HTERT RPE-1 (cell line): ENCODE results near the gene PCDHGA8.
"Not testable (repeated sequence)": the region's sequence is repeated elsewhere in the genome, so short reads cannot be mapped to it uniquely, and the experiment has no call there.

ENCODE experiments used
- in situ Hi-C: fragments of 300-500 bp; cut with MboI; formaldehyde crosslinking; loops from 4 replicates; pipeline ENCODE4 v1.14.3; 2020; ENCODE audit warnings: low sequenced_read_pairs

PCDHGA8 gene

DNA sequence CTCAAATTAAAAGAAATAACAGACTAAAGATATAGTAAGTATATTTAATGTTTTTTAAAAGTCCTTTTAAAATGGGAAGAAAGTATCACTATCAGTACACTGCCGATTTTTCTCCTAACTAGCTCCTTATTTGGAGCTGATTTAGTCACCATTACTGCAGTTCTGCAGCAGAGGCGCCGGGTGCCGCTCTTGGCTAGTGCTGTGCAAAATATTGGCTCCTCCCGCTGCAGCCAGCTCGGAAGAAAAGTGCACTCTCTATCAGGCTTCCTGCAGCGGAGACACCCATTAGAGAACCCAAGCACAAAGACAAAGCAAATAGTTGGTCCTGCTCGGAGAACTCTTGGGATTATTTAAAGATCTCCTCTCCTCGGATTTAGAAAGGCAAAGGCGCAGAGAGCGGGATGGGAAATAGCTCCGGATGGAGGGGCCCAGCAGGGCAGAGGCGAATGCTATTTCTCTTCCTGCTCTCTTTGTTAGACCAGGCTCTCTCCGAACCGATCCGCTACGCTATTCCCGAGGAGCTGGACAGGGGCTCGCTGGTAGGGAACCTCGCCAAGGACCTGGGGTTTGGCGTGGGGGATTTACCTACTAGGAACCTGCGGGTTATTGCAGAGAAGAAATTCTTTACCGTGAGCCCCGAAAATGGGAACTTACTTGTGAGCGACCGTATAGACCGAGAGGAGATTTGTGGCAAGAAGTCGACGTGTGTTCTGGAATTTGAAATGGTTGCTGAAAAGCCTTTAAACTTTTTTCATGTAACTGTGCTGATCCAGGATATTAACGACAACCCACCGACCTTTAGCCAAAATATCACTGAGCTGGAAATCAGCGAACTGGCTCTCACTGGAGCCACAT is 22.2 kb upstream of the PCDHGA8 start, which contains the start of gene PCDHGB3:
Gene PCDHGB3, plus strand, starts transcription at position 249 of the 855 bp plus-strand sequence. Its CDS starts 153 bp downstream, at position 402.
- in situ Hi-C loops, result no loop called here

DNA sequence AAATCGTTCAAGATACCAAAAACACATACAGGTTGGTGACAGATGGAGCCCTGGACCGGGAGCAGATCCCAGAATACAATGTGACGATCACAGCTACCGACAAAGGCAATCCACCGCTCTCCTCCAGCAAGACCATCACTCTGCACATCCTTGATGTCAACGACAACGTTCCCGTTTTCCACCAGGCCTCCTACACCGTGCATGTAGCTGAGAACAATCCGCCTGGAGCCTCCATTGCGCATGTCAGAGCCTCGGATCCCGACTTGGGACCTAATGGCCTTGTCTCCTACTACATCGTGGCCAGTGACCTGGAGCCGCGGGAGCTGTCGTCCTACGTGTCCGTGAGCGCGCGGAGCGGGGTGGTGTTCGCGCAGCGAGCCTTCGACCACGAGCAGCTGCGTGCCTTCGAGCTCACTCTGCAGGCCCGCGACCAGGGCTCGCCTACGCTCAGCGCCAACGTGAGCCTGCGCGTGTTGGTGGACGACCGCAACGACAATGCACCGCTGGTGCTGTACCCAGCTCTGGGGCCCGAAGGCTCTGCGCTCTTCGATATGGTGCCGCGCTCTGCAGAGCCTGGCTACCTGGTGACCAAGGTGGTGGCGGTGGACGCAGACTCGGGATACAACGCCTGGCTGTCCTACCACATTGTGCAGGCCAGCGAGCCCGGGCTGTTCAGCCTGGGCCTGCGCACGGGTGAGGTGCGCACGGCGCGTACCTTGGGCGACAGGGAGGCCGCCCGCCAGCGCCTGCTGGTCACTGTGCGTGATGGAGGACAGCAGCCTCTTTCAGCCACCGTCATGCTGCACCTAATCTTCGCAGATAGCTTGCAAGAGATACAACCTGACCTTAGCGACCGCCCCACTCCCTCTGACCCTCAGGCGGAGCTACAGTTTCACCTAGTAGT is 20.6 kb upstream of the PCDHGA8 start:
- in situ Hi-C loops, result no loop called here

DNA sequence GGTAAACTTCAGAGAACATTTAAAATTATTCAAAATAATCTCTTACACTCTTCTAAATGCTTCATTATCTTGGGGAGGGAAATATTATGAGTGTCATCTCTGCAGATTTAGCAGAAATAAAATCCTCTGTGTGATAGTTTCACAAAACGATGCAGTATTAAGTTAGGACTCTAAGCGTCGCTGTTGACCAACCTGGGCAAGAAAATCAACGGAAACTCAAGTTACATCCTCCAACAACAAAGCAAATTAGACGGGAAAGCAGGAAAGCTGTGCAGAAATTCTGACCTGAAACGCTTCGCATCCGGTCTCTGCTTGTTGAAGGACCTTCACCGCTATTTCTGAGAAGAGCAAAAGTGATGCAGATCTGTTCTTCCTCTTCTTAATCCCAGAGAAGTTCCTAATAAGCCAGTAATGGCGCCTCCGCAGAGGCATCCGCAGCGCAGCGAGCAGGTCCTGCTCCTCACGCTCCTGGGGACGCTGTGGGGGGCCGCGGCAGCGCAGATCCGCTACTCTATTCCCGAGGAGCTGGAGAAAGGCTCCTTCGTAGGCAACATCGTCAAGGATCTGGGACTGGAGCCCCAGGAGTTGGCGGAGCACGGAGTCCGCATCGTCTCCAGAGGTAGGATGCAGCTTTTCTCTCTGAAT is 18.6 kb upstream of the PCDHGA8 start, which contains the start of gene PCDHGA6:
Gene PCDHGA6, plus strand, starts transcription at position 219 of the 645 bp plus-strand sequence. Its CDS starts 193 bp downstream, at position 412.
- in situ Hi-C loops, result no loop called here

DNA sequence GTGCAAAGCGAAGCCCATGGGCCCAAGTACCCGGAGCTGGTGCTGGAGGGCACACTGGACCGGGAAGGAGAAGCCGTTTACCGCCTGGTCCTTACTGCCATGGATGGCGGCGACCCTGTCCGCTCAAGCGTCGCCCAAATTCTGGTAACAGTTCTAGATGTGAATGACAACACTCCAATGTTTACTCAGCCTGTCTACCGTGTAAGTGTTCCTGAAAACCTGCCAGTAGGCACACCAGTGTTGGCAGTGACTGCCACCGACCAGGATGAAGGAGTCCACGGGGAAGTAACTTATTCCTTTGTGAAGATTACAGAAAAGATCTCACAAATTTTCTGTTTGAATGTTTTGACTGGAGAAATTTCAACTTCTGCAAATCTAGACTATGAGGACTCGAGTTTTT is 17.8 kb upstream of the PCDHGA8 start:
- in situ Hi-C loops, result no loop called here

DNA sequence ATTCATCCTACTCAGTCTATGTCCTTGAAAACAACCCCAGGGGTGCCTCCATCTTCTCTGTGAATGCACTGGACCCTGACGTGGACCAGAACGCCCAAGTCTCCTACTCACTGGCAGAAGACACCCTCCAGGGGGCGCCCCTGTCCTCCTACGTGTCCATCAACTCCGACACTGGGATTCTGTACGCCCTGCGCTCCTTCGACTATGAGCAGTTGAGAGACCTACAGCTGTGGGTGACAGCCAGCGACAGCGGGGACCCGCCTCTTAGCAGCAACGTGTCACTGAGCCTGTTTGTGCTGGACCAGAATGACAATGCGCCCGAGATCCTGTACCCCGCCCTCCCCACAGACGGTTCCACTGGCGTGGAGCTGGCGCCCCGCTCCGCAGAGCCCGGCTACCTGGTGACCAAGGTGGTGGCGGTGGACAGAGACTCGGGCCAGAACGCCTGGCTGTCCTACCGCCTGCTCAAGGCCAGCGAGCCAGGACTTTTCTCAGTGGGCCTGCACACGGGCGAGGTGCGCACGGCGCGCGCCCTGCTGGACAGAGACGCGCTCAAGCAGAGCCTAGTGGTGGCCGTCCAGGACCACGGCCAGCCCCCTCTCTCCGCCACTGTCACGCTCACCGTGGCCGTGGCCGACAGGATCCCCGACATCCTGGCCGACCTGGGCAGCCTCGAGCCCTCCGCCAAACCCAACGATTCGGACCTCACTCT is 16.8 kb upstream of the PCDHGA8 start:
- in situ Hi-C loops, result not testable (repeated sequence)

GRCh38 chr5:141382469-141383294 is 9.8 kb upstream of the PCDHGA8 start, which contains the start of gene PCDHGA7:
Gene PCDHGA7 (plus strand): TSS chr5:141382742. CDS start chr5:141382900, 158 bp downstream.
- in situ Hi-C loops, result no loop called here

GRCh38 chr5:141383345-141383744 is 9.1 kb upstream of the PCDHGA8 start:
- in situ Hi-C loops, result no loop called here

- in situ Hi-C loops, result no loop called here
Measured at GRCh38 chr5:141384471-141385267, 7.8 kb upstream of the PCDHGA8 start.

DNA sequence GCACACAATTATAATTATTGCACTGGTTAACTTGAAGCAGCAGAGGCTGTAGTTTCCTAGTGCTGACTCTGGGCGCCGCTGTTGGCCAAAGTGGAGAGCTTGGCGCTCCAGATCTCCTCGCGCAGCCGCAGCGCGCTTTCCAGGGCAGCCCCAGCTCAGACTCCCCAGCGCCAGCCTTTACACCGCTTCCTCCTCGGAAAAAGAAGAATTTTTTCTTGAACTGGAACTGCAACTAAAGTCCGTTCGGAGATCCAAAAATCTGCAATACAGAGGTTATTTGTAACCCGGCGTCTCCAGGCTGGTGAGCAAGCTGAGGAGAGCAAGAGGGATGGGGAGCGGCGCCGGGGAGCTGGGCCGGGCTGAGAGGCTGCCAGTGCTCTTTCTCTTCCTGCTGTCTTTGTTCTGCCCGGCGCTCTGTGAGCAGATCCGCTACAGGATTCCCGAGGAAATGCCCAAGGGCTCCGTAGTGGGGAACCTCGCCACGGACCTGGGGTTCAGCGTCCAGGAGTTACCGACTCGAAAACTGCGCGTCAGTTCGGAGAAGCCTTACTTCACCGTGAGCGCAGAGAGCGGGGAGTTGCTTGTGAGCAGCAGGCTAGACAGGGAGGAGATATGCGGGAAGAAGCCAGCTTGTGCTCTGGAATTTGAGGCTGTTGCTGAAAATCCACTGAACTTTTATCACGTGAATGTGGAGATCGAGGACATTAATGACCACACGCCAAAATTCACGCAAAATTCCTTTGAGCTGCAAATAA is 4.7 kb upstream of the PCDHGA8 start, which contains the start of gene PCDHGB4:
Gene PCDHGB4, plus strand, starts transcription at position 142 of the 755 bp plus-strand sequence. Its CDS starts 187 bp downstream, at position 329.
- in situ Hi-C loops, result not testable (repeated sequence)

GRCh38 chr5:141388661-141389060 is 3.8 kb upstream of the PCDHGA8 start:
- in situ Hi-C loops, result no loop called here

DNA sequence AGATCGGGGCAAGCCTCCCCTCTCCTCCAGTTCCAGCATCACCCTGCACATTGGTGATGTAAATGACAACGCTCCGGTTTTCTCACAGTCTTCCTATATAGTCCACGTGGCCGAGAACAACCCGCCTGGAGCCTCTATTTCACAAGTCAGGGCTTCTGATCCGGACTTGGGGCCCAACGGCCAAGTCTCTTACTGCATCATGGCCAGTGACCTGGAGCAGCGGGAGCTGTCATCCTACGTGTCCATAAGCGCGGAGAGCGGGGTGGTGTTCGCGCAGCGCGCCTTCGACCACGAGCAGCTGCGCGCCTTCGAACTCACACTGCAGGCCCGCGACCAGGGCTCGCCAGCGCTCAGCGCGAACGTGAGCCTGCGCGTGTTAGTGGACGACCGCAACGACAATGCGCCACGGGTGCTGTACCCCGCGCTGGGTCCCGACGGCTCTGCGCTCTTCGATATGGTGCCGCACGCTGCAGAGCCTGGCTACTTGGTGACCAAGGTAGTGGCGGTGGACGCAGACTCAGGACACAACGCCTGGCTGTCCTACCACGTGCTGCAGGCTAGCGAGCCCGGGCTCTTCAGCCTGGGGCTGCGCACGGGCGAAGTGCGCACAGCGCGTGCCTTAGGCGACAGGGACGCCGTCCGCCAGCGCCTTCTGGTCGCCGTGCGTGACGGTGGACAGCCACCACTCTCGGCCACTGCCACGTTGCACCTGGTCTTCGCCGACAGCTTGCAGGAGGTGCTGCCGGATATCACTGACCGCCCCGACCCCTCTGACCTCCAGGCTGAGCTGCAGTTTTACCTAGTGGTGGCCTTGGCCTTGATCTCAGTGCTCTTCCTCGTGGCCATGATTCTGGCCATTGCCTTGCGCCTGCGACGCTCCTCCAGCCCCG is 3.0 kb upstream of the PCDHGA8 start:
- in situ Hi-C loops, result no loop called here

DNA sequence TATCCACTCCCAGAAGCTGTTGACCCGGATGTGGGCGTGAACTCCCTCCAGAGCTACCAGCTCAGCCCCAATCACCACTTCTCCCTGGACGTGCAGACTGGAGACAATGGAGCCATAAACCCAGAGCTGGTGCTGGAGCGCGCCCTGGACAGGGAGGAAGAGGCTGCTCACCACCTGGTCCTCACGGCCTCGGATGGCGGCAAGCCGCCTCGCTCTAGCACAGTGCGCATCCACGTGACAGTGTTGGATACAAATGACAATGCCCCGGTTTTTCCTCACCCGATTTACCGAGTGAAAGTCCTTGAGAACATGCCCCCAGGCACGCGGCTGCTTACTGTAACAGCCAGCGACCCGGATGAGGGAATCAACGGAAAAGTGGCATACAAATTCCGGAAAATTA is 834 bp downstream of the PCDHGA8 start:
- in situ Hi-C loops, result no loop called here

DNA sequence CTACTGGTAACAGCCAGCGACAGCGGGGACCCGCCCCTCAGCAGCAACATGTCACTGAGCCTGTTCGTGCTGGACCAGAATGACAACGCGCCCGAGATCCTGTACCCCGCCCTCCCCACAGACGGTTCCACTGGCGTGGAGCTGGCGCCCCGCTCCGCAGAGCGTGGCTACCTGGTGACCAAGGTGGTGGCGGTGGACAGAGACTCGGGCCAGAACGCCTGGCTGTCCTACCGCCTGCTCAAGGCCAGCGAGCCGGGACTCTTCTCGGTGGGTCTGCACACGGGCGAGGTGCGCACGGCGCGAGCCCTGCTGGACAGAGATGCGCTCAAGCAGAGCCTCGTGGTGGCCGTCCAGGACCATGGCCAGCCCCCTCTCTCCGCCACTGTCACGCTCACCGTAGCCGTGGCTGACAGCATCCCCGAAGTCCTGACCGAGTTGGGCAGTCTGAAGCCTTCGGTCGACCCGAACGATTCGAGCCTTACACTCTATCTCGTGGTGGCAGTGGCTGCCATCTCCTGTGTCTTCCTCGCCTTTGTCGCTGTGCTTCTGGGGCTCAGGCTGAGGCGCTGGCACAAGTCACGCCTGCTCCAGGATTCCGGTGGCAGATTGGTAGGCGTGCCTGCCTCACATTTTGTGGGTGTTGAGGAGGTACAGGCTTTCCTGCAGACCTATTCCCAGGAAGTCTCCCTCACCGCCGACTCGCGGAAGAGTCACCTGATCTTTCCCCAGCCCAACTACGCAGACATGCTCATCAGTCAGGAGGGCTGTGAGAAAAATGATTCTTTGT is 2.2 kb downstream of the PCDHGA8 start:
- in situ Hi-C loops, result not testable (repeated sequence)

DNA sequence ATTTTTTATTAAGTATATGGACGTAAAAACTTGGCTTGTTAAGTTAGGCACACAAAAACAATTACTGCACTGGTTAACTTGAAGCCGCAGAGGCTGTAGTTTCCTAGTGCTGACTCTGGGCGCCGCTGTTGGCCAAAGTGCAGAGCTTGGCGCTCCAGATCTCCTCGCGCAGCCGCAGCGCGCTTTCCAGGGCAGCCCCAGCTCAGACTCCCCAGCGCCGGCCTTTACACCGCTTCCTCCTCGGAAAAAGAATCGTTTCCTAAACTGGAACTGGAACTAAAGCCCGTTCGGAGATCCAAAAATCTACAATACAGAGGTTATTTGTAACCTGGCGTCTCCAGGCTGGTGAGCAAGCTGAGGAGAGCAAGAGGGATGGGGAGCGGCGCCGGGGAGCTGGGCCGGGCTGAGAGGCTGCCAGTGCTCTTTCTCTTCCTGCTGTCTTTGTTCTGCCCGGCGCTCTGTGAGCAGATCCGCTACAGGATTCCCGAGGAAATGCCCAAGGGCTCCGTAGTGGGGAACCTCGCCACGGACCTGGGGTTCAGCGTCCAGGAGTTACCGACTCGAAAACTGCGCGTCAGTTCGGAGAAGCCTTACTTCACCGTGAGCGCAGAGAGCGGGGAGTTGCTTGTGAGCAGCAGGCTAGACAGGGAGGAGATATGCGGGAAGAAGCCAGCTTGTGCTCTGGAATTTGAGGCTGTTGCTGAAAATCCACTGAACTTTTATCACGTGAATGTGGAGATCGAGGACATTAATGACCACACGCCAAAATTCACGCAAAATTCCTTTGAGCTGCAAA is 5.5 kb downstream of the PCDHGA8 start, which contains the start of gene PCDHGB5:
Gene PCDHGB5, plus strand, starts transcription at position 192 of the 796 bp plus-strand sequence. Its CDS starts 181 bp downstream, at position 373.
- in situ Hi-C loops, result not testable (repeated sequence)

- in situ Hi-C loops, result no loop called here
Measured at GRCh38 chr5:141398608-141399007, 6.2 kb downstream of the PCDHGA8 start.
